Activated CD4-positive, alpha-beta T cell treated with anti-CD3 and anti-CD28 coated beads, Interleukin-2, amount 10 ng/mL, durations not matched to agents 24 days and 14 days (primary cell): ENCODE measurements around the gene PTPRC. TPM values are rescaled to one million over a fixed set of nuclear protein-coding genes. Genes with fewer than 3 reads are reported as not detected.

Experiments used
- DNase-seq: peaks from one replicate; pipeline ENCODE4 v3.0.0; 2022
- H3K27ac Mint-ChIP-seq: one replicate; pipeline ENCODE4 v1.8.0; 2022; ENCODE audit warnings: mild to moderate bottlenecking, mixed read lengths
- H3K27me3 Mint-ChIP-seq: one replicate; pipeline ENCODE4 v1.8.0; 2022; ENCODE audit warnings: mixed read lengths
- H3K36me3 Mint-ChIP-seq: one replicate; pipeline ENCODE4 v1.8.0; 2022; ENCODE audit warnings: low read depth, mild to moderate bottlenecking, mixed read lengths
- H3K4me1 Mint-ChIP-seq: one replicate; pipeline ENCODE4 v1.8.0; 2021; ENCODE audit warnings: mixed read lengths
- H3K4me3 Mint-ChIP-seq: one replicate; pipeline ENCODE4 v1.8.0; 2022; ENCODE audit warnings: mild to moderate bottlenecking, moderate library complexity, mixed read lengths
- H3K9me3 Mint-ChIP-seq: one replicate; pipeline ENCODE4 v1.8.0; 2021; ENCODE audit warnings: mixed read lengths
- intact Hi-C: fragments of 100-400 bp; cut with micrococcal nuclease; formaldehyde crosslinking; loops from one replicate; pipeline ENCODE4 v1.15.1; 2023
- total RNA-seq: library from RNA; stranded (reverse); gene quantifications from 2 replicates; pipeline ENCODE4 v1.2.3, GENCODE V29; 2022

The PTPRC gene
- total RNA-seq, 1 donor from 2014 or later: 438 TPM

- peaks cover 27% of the 10 kb centered on the region for H3K9me3 Mint-ChIP-seq
- no peaks in the 10 kb centered on the region for H3K27me3 Mint-ChIP-seq
- H3K4me3 Mint-ChIP-seq: peak overlapping the region; percentile 1
- peaks cover 24% of the 10 kb centered on the region for H3K36me3 Mint-ChIP-seq
- DNase-seq: peak; percentile 16
- H3K27ac Mint-ChIP-seq: peak overlapping the region; percentile 6
- H3K4me1 Mint-ChIP-seq: peaks cover 77% of the 10 kb centered on the region
- intact Hi-C loops: loop anchor here (10.0 kb wide), 2 partner anchors 725 to 855 kb away; partner anchors contain the start of genes C1orf53 and DENND1B
These were observed 9.2 kb upstream of the PTPRC start for GRCh38 chr1:198629610-198630009.

- intact Hi-C loops: no loop called here
- Mint-ChIP-seq H3K27ac (no peak overlapping the region), H3K4me3 (no peak overlapping the region), H3K36me3 (peaks cover 28% of the 10 kb centered on the region), H3K27me3 (no peaks in the 10 kb centered on the region), H3K4me1 (peaks cover 77% of the 10 kb centered on the region), H3K9me3 (peaks cover 34% of the 10 kb centered on the region)
- DNase-seq: peak; percentile 49
These were observed 8.0 kb upstream of the PTPRC start for GRCh38 chr1:198630863-198631262.

GRCh38 chr1:198631292-198631691 lies 7.5 kb upstream of the PTPRC start:
- intact Hi-C loops: no loop called here
- Mint-ChIP-seq H3K36me3 (peaks cover 26% of the 10 kb centered on the region), H3K27me3 (no peaks in the 10 kb centered on the region), H3K4me1 (peaks cover 77% of the 10 kb centered on the region), H3K4me3 (no peak overlapping the region), H3K9me3 (peaks cover 32% of the 10 kb centered on the region), H3K27ac (no peak overlapping the region)
- peak; percentile 56 for DNase-seq

GRCh38 chr1:198632007-198632406 lies 6.8 kb upstream of the PTPRC start:
- Mint-ChIP-seq H3K4me3 (peak overlapping the region; percentile 34), H3K27ac (peak overlapping the region; percentile 57), H3K36me3 (peaks cover 20% of the 10 kb centered on the region), H3K9me3 (peaks cover 24% of the 10 kb centered on the region), H3K4me1 (peaks cover 76% of the 10 kb centered on the region), H3K27me3 (no peaks in the 10 kb centered on the region)
- DNase-seq: peak; percentile 22
- intact Hi-C loops: no loop called here

- peak overlapping the region; percentile 61 for H3K4me3 Mint-ChIP-seq
- peaks cover 69% of the 10 kb centered on the region for H3K4me1 Mint-ChIP-seq
- H3K36me3 Mint-ChIP-seq: peaks cover 18% of the 10 kb centered on the region
- peak; percentile 68 for DNase-seq
- H3K9me3 Mint-ChIP-seq: peaks cover 24% of the 10 kb centered on the region
- intact Hi-C loops: no loop called here
- H3K27ac Mint-ChIP-seq: peak overlapping the region; percentile 81
- no peaks in the 10 kb centered on the region for H3K27me3 Mint-ChIP-seq
These were observed 5.1 kb upstream of the PTPRC start for GRCh38 chr1:198633675-198634121.

- Mint-ChIP-seq H3K27me3 (no peaks in the 10 kb centered on the region), H3K4me3 (peak overlapping the region; percentile 75), H3K27ac (peak overlapping the region; percentile 86), H3K9me3 (peaks cover 24% of the 10 kb centered on the region), H3K36me3 (peaks cover 28% of the 10 kb centered on the region), H3K4me1 (peaks cover 53% of the 10 kb centered on the region)
- intact Hi-C loops: no loop called here
- DNase-seq: peak; percentile 24
These were observed 2.9 kb upstream of the PTPRC start for GRCh38 chr1:198635964-198636363.

- peaks cover 50% of the 10 kb centered on the region for H3K4me1 Mint-ChIP-seq
- peak overlapping the region; percentile 93 for H3K27ac Mint-ChIP-seq
- peak overlapping the region; percentile 75 for H3K4me3 Mint-ChIP-seq
- H3K36me3 Mint-ChIP-seq: peaks cover 29% of the 10 kb centered on the region
- H3K9me3 Mint-ChIP-seq: peaks cover 24% of the 10 kb centered on the region
- peak; percentile 72 for DNase-seq
- no peaks in the 10 kb centered on the region for H3K27me3 Mint-ChIP-seq
- intact Hi-C loops: no loop called here
These were observed 2.4 kb upstream of the PTPRC start for GRCh38 chr1:198636391-198636790.

- peak overlapping the region; percentile 75 for H3K4me3 Mint-ChIP-seq
- no peak for DNase-seq
- intact Hi-C loops: no loop called here
- H3K27me3 Mint-ChIP-seq: no peaks in the 10 kb centered on the region
- peaks cover 46% of the 10 kb centered on the region for H3K4me1 Mint-ChIP-seq
- peak overlapping the region; percentile 93 for H3K27ac Mint-ChIP-seq
- H3K36me3 Mint-ChIP-seq: peaks cover 36% of the 10 kb centered on the region
- peaks cover 24% of the 10 kb centered on the region for H3K9me3 Mint-ChIP-seq
These were observed 1.7 kb upstream of the PTPRC start for GRCh38 chr1:198637157-198637556.

GRCh38 chr1:198637916-198638437 lies 863 bp upstream of the PTPRC start:
- no peaks in the 10 kb centered on the region for H3K27me3 Mint-ChIP-seq
- peak overlapping the region; percentile 86 for H3K27ac Mint-ChIP-seq
- H3K4me1 Mint-ChIP-seq: peaks cover 51% of the 10 kb centered on the region
- peak; percentile 54 for DNase-seq
- H3K36me3 Mint-ChIP-seq: peaks cover 44% of the 10 kb centered on the region
- intact Hi-C loops: loop anchor here (1.0 kb wide), 1 partner anchor 115 kb away; no protein-coding TSS in a partner anchor
- peaks cover 21% of the 10 kb centered on the region for H3K9me3 Mint-ChIP-seq
- H3K4me3 Mint-ChIP-seq: peak overlapping the region; percentile 89

GRCh38 chr1:198638441-198638840 lies 399 bp upstream of the PTPRC start:
- Mint-ChIP-seq H3K27ac (peak overlapping the region; percentile 86), H3K27me3 (no peaks in the 10 kb centered on the region), H3K36me3 (peaks cover 45% of the 10 kb centered on the region), H3K4me3 (peak overlapping the region; percentile 89), H3K9me3 (peaks cover 17% of the 10 kb centered on the region), H3K4me1 (peaks cover 50% of the 10 kb centered on the region)
- DNase-seq: peak; percentile 63
- intact Hi-C loops: loop anchor here (1.0 kb wide), 1 partner anchor 115 kb away; no protein-coding TSS in a partner anchor

- Mint-ChIP-seq H3K27me3 (no peaks in the 10 kb centered on the region), H3K9me3 (peaks cover 6% of the 10 kb centered on the region), H3K36me3 (peaks cover 46% of the 10 kb centered on the region), H3K4me3 (peak overlapping the region; percentile 89), H3K4me1 (peaks cover 44% of the 10 kb centered on the region), H3K27ac (peak overlapping the region; percentile 95)
- intact Hi-C loops: loop anchor here (1.0 to 5.0 kb wide), 4 partner anchors 18 to 482 kb away; partner anchors contain the start of gene NEK7
- DNase-seq: peak; percentile 63
These were observed 867 bp downstream of the PTPRC start for GRCh38 chr1:198639671-198640143.

GRCh38 chr1:198640174-198640573 lies 1.3 kb downstream of the PTPRC start:
- H3K4me3 Mint-ChIP-seq: peak overlapping the region; percentile 89
- H3K4me1 Mint-ChIP-seq: peaks cover 46% of the 10 kb centered on the region
- H3K9me3 Mint-ChIP-seq: peaks cover 6% of the 10 kb centered on the region
- H3K36me3 Mint-ChIP-seq: peaks cover 49% of the 10 kb centered on the region
- no peak for DNase-seq
- no peaks in the 10 kb centered on the region for H3K27me3 Mint-ChIP-seq
- intact Hi-C loops: loop anchor here (5.0 kb wide), 2 partner anchors 297 to 483 kb away; partner anchors contain the start of gene NEK7
- H3K27ac Mint-ChIP-seq: peak overlapping the region; percentile 95

- Mint-ChIP-seq H3K36me3 (peaks cover 48% of the 10 kb centered on the region), H3K9me3 (no peaks in the 10 kb centered on the region), H3K4me1 (peaks cover 39% of the 10 kb centered on the region), H3K27ac (peak overlapping the region; percentile 97), H3K27me3 (no peaks in the 10 kb centered on the region), H3K4me3 (peak overlapping the region; percentile 89)
- intact Hi-C loops: loop anchor here (1.0 to 5.0 kb wide), 6 partner anchors 9 to 484 kb away; partner anchors contain the start of gene NEK7
- peak; percentile 87 for DNase-seq
These were observed 2.7 kb downstream of the PTPRC start for GRCh38 chr1:198641501-198641900.

- Mint-ChIP-seq H3K9me3 (no peaks in the 10 kb centered on the region), H3K27ac (peak overlapping the region; percentile 97), H3K4me1 (peaks cover 41% of the 10 kb centered on the region), H3K27me3 (no peaks in the 10 kb centered on the region), H3K36me3 (peaks cover 54% of the 10 kb centered on the region), H3K4me3 (peak overlapping the region; percentile 89)
- peak; percentile 60 for DNase-seq
- intact Hi-C loops: loop anchor here (1.0 to 5.0 kb wide), 6 partner anchors 8 to 485 kb away; partner anchors contain the start of gene NEK7
These were observed 3.3 kb downstream of the PTPRC start for GRCh38 chr1:198641966-198642668.
